Jurkat, Clone E6-1 (cell line): ENCODE measurements around the gene ASTN2.

ENCODE experiments used
- DNase-seq: peaks from one replicate; pipeline ENCODE4 v3.0.0-alpha.2; 2011; ENCODE audit warnings: low read depth, low spot score
- H3K4me3 ChIP-seq: 2 replicates; pipeline ENCODE4 v1.5.1; 2011; ENCODE audit warnings: mild to moderate bottlenecking, low read length, control low read depth, moderate library complexity

The ASTN2 gene

GRCh38 chr9:116721944-116722343 lies 692.9 kb downstream of the ASTN2 start:
- DNase-seq: no peak
- no peak overlapping the region for H3K4me3 ChIP-seq

GRCh38 chr9:116721411-116721810 lies 693.4 kb downstream of the ASTN2 start:
- no peak for DNase-seq
- H3K4me3 ChIP-seq: no peak overlapping the region

- DNase-seq: no peak
- no peak overlapping the region for H3K4me3 ChIP-seq
Observed at GRCh38 chr9:116720111-116720510, 694.7 kb downstream of the ASTN2 start.

- no peak overlapping the region for H3K4me3 ChIP-seq
- DNase-seq: no peak
Observed at GRCh38 chr9:116718111-116718510, 696.7 kb downstream of the ASTN2 start.

- peak overlapping the region; percentile 10; the same call in 1 of the 2 replicates for H3K4me3 ChIP-seq
- DNase-seq: peak; percentile 78
Observed at GRCh38 chr9:116717150-116717549, 697.7 kb downstream of the ASTN2 start.

- no peak overlapping the region for H3K4me3 ChIP-seq
- DNase-seq: no peak
Observed at GRCh38 chr9:116716438-116716837, 698.4 kb downstream of the ASTN2 start.

- H3K4me3 ChIP-seq: no peak overlapping the region
- no peak for DNase-seq
Observed at GRCh38 chr9:116715751-116716150, 699.1 kb downstream of the ASTN2 start.

- no peak overlapping the region for H3K4me3 ChIP-seq
- DNase-seq: no peak
Observed at GRCh38 chr9:116713271-116713670, 701.6 kb downstream of the ASTN2 start.

GRCh38 chr9:116712781-116713180 lies 702.1 kb downstream of the ASTN2 start:
- DNase-seq: no peak
- H3K4me3 ChIP-seq: no peak overlapping the region

- no peak for DNase-seq
- H3K4me3 ChIP-seq: no peak overlapping the region
Observed at GRCh38 chr9:116706310-116707290, 708.3 kb downstream of the ASTN2 start.

GRCh38 chr9:116705531-116705930 lies 709.3 kb downstream of the ASTN2 start:
- no peak overlapping the region for H3K4me3 ChIP-seq
- no peak for DNase-seq

GRCh38 chr9:116704470-116704869 lies 710.4 kb downstream of the ASTN2 start:
- no peak overlapping the region for H3K4me3 ChIP-seq
- no peak for DNase-seq

- no peak overlapping the region for H3K4me3 ChIP-seq
- DNase-seq: no peak
Observed at GRCh38 chr9:116703634-116704033, 711.2 kb downstream of the ASTN2 start.

- no peak overlapping the region for H3K4me3 ChIP-seq
- peak; percentile 33 for DNase-seq
Observed at GRCh38 chr9:116701940-116702642, 712.8 kb downstream of the ASTN2 start.

- DNase-seq: peak; percentile 53
- no peak overlapping the region for H3K4me3 ChIP-seq
Observed at GRCh38 chr9:116700882-116701865, 713.7 kb downstream of the ASTN2 start.

- no peak for DNase-seq
- no peak overlapping the region for H3K4me3 ChIP-seq
Observed at GRCh38 chr9:116700279-116700678, 714.6 kb downstream of the ASTN2 start.

- H3K4me3 ChIP-seq: no peak overlapping the region
- DNase-seq: no peak
Observed at GRCh38 chr9:116697887-116698286, 717.0 kb downstream of the ASTN2 start.

GRCh38 chr9:116697362-116697761 lies 717.5 kb downstream of the ASTN2 start:
- H3K4me3 ChIP-seq: no peak overlapping the region

GRCh38 chr9:116695438-116695837 lies 719.4 kb downstream of the ASTN2 start:
- no peak overlapping the region for H3K4me3 ChIP-seq
- no peak for DNase-seq

More at GRCh38 chr9:116697362-116697761, 717.5 kb downstream of the ASTN2 start:
- DNase-seq: no peak
